ENCODE measurements around the gene BMPR1B.

DNA sequence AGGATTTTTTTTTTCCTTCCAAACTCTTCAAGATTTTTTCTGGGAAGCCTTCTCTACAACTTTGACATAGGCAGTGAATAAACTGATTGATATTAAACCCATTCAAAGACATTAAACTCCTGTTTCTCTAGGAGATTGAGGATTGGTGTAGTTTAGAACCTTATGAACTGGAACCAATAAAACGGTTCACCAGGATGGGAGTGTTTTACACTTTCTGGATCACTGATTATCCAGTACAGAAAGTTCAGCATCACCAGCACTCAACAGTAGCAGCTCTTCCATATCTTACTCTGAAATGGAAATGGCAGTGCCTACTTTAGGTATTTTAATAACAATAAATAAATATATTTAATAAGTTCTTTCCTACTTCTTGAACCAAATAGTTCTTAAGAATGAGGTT is 76.7 kb downstream of the BMPR1B start:
- TF ChIP-seq POLR2AphosphoS5 (IDR thresholded peaks at IDR 0.05; ENCODE audit: low read depth, low read length) (no peak), YY1 (IDR thresholded peaks at IDR 0.05; ENCODE audit: extremely low read depth, insufficient replicate concordance, low read depth, low read length) (no peak), RAD21 (IDR thresholded peaks at IDR 0.05; ENCODE audit: low read depth) (no peak), CEBPB (IDR thresholded peaks at IDR 0.05; ENCODE audit: low read depth) (no peak), SIN3A (IDR thresholded peaks at IDR 0.05; ENCODE audit: low read depth) (no peak), EZH2 (IDR thresholded peaks at IDR 0.05) (no peak), ZNF274 (IDR thresholded peaks at IDR 0.05; ENCODE audit: low read depth, low read length) (no peak)
- TF ChIP-seq, protein P1, sequence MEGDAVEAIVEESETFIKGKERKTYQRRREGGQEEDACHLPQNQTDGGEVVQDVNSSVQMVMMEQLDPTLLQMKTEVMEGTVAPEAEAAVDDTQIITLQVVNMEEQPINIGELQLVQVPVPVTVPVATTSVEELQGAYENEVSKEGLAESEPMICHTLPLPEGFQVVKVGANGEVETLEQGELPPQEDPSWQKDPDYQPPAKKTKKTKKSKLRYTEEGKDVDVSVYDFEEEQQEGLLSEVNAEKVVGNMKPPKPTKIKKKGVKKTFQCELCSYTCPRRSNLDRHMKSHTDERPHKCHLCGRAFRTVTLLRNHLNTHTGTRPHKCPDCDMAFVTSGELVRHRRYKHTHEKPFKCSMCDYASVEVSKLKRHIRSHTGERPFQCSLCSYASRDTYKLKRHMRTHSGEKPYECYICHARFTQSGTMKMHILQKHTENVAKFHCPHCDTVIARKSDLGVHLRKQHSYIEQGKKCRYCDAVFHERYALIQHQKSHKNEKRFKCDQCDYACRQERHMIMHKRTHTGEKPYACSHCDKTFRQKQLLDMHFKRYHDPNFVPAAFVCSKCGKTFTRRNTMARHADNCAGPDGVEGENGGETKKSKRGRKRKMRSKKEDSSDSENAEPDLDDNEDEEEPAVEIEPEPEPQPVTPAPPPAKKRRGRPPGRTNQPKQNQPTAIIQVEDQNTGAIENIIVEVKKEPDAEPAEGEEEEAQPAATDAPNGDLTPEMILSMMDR (IDR thresholded peaks at IDR 0.05 in 2 of 3, conservative IDR thresholded peaks at IDR 0.05 in 1 of 3; ENCODE audit: borderline replicate concordance in 1 of 3, insufficient read depth in 1 of 3, low read depth in 2 of 3, low read length in 2 of 3), result no peak
- TF ChIP-seq, protein P2, sequence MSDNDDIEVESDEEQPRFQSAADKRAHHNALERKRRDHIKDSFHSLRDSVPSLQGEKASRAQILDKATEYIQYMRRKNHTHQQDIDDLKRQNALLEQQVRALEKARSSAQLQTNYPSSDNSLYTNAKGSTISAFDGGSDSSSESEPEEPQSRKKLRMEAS (IDR thresholded peaks at IDR 0.05), result no peak
- TF ChIP-seq, protein P3, sequence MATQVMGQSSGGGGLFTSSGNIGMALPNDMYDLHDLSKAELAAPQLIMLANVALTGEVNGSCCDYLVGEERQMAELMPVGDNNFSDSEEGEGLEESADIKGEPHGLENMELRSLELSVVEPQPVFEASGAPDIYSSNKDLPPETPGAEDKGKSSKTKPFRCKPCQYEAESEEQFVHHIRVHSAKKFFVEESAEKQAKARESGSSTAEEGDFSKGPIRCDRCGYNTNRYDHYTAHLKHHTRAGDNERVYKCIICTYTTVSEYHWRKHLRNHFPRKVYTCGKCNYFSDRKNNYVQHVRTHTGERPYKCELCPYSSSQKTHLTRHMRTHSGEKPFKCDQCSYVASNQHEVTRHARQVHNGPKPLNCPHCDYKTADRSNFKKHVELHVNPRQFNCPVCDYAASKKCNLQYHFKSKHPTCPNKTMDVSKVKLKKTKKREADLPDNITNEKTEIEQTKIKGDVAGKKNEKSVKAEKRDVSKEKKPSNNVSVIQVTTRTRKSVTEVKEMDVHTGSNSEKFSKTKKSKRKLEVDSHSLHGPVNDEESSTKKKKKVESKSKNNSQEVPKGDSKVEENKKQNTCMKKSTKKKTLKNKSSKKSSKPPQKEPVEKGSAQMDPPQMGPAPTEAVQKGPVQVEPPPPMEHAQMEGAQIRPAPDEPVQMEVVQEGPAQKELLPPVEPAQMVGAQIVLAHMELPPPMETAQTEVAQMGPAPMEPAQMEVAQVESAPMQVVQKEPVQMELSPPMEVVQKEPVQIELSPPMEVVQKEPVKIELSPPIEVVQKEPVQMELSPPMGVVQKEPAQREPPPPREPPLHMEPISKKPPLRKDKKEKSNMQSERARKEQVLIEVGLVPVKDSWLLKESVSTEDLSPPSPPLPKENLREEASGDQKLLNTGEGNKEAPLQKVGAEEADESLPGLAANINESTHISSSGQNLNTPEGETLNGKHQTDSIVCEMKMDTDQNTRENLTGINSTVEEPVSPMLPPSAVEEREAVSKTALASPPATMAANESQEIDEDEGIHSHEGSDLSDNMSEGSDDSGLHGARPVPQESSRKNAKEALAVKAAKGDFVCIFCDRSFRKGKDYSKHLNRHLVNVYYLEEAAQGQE (IDR thresholded peaks at IDR 0.05; ENCODE audit: low read depth), result no peak

Data from HCT116 (cell line).